Measurements from ENCODE around the gene GALNTL6. TPM values are rescaled to one million over a fixed set of nuclear protein-coding genes. Genes with fewer than 3 reads are reported as not detected.
A peak's percentile ranks its signal among the peaks of the same experiment; 100 is the strongest.

GALNTL6 gene
- total RNA-seq, 1 donor from 2014 or later: 0.13 TPM

DNA sequence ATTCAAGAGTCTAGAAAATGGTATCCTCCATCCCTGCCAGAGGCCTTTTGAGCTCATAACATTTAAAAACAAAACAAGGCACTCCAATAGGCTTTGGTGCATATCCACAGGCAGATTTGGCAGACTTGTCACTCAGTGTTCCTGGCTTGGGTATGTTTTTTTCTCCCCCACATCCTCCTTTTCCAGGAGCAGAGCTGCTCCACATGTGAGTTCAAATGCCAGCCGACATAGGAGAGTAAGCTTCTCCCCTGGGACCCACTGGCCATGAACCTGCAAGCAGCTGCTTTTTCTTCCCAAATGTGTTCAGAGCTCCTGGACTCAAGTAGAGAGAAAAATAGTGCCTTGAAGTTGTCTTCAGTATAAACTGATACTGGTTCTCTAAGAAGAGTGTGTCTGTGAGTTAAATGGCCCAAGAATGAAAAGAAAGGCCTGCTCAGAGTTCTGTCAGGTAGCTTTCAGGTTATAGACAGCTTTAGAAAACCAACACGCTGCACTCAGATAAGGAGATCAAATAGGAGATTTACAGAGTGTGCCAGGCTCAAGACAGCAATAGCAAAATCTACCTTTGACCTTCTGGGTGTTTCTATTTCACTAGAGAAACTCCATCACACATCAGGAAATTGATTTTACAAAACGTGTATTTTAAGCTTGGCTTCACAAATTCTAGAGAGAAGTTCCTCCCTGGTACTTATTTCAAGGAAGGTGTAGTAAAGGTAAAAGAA lies 1192.9 kb downstream of the GALNTL6 start:
- Histone ChIP-seq H3K36me3 (ENCODE audit: control insufficient read depth, insufficient read depth, low read length) (no peaks in the 10 kb centered on the region), H3K4me3 (ENCODE audit: low read depth, low read length) (no peak overlapping the region), H3K27me3 (ENCODE audit: control insufficient read depth, insufficient read depth, low read length) (no peaks in the 10 kb centered on the region)
- TF ChIP-seq, protein P1, sequence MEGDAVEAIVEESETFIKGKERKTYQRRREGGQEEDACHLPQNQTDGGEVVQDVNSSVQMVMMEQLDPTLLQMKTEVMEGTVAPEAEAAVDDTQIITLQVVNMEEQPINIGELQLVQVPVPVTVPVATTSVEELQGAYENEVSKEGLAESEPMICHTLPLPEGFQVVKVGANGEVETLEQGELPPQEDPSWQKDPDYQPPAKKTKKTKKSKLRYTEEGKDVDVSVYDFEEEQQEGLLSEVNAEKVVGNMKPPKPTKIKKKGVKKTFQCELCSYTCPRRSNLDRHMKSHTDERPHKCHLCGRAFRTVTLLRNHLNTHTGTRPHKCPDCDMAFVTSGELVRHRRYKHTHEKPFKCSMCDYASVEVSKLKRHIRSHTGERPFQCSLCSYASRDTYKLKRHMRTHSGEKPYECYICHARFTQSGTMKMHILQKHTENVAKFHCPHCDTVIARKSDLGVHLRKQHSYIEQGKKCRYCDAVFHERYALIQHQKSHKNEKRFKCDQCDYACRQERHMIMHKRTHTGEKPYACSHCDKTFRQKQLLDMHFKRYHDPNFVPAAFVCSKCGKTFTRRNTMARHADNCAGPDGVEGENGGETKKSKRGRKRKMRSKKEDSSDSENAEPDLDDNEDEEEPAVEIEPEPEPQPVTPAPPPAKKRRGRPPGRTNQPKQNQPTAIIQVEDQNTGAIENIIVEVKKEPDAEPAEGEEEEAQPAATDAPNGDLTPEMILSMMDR (IDR thresholded peaks at IDR 0.05; ENCODE audit: insufficient read depth, low read length, poor library complexity, severe bottlenecking): no peak
- no peak for DNase-seq (ENCODE audit: low read depth)

DNA sequence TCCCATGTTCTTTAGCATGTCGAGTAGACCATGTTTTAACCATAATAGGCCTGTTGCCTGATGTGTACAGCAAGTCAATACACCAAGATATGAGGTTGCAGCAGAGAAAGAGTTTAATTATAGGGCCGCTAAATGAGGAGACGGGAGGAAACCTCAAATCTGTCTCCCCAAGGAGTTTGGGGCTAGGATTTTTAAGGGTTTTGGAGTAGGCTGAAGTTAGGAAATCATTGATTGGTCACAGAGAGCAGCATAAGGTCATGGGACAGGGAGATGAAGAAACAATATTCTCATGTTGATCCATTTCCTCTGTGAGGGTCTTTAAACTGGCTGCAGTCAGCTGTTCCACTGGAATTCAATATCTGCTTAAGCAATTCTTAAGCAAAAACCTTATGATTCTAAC lies 1195.2 kb downstream of the GALNTL6 start:
- Histone ChIP-seq H3K27me3 (ENCODE audit: control insufficient read depth, insufficient read depth, low read length) (no peaks in the 10 kb centered on the region), H3K36me3 (ENCODE audit: control insufficient read depth, insufficient read depth, low read length) (no peaks in the 10 kb centered on the region), H3K4me3 (ENCODE audit: low read depth, low read length) (no peak overlapping the region)
- TF ChIP-seq, protein P1 (IDR thresholded peaks at IDR 0.05; ENCODE audit: insufficient read depth, low read length, poor library complexity, severe bottlenecking): no peak
- no peak for DNase-seq (ENCODE audit: low read depth)

DNA sequence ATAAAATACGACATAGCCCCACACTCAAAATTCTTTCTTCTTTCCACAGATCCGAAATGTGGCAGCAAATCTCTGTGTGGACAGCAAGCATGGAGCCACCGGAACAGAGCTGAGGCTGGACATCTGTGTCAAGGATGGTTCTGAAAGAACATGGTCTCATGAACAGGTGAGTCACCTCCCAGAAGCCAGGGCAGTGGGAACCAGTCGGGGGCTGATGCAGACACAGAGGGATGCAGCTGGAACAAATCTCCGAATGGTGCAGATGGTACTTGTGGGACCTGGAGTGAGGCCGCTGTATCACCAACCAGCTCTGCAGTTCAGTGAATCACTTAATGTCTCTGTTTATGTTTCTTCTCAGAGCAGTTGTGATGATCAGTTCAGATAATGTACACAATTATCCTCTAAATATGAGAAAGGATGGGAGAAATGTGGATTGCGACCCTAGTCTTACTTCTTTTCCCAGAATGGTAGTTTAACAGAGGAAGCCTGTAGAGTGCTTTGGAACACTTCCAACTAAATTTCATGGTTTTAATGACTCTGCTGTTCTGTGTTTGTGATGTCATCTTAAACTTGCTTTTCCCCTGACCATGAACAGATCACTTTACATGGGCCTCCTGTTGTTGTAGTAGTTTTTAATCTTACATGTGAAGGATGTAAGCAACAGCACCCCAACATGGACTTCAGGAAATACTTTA lies 1196.1 kb downstream of the GALNTL6 start:
- no peaks in the 10 kb centered on the region for H3K27me3 ChIP-seq (ENCODE audit: control insufficient read depth, insufficient read depth, low read length)
- no peaks in the 10 kb centered on the region for H3K36me3 ChIP-seq (ENCODE audit: control insufficient read depth, insufficient read depth, low read length)
- no peak overlapping the region for H3K4me3 ChIP-seq (ENCODE audit: low read depth, low read length)
- no peak for DNase-seq (ENCODE audit: low read depth)
- TF ChIP-seq, protein P1 (IDR thresholded peaks at IDR 0.05; ENCODE audit: insufficient read depth, low read length, poor library complexity, severe bottlenecking): no peak

DNA sequence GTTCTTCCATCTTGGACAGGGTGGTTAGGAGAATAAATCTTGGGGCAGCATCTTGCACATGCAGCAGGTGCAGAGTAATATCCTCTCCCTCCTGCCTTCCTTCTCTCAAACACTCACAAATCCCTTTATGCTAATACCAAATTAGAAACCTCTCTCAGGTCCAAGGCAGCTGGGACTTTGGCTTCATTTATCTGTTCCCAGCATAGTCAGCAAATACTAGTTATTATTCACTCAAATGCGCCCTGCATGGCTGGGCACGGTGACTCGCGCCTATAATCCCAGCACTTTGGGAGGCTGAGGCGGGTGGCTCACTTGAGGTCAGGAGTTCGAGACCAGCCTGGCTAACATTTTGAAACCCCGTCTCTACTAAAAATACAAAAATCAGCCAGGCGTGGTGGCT lies 1199.4 kb downstream of the GALNTL6 start:
- no peaks in the 10 kb centered on the region for H3K27me3 ChIP-seq (ENCODE audit: control insufficient read depth, insufficient read depth, low read length)
- H3K4me3 ChIP-seq (ENCODE audit: low read depth, low read length): no peak overlapping the region
- no peak for DNase-seq (ENCODE audit: low read depth)
- TF ChIP-seq, protein P1 (IDR thresholded peaks at IDR 0.05; ENCODE audit: insufficient read depth, low read length, poor library complexity, severe bottlenecking): no peak
- H3K36me3 ChIP-seq (ENCODE audit: control insufficient read depth, insufficient read depth, low read length): no peaks in the 10 kb centered on the region

DNA sequence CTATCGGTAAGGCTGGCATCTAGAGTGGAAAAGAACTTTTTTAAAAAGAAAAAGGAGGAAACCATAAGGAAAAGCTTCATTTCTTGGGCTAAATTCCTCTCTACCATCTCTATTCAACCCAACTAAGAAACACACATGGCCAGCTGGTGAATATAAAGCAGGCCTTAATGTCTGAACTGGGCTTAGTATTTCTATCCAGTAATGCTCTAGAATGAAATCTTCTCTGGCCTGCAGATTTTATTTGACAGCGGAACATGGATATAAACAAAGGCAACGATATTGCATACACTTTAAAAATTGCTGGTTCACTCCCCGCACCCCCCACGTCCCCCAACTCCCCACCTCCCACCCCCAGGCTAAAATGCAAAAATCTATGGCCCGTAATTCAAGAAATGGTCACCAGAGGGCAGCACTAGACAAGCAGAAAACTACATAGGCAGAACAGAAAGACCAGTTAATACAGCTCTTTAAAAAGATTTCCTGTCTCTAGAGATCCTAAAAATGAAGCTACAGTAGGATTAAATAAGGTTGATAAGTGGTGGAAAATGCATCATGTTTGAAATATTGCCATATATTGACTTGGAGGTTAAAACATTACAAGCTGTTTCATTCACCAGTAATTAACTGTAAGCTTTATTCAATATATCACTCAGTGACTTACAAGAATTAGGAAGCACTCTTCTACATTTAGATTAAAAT lies 1200.2 kb downstream of the GALNTL6 start:
- Histone ChIP-seq H3K27me3 (ENCODE audit: control insufficient read depth, insufficient read depth, low read length) (no peaks in the 10 kb centered on the region), H3K4me3 (ENCODE audit: low read depth, low read length) (no peak overlapping the region), H3K36me3 (ENCODE audit: control insufficient read depth, insufficient read depth, low read length) (no peaks in the 10 kb centered on the region)
- DNase-seq (ENCODE audit: low read depth): no peak
- TF ChIP-seq, protein P1 (IDR thresholded peaks at IDR 0.05; ENCODE audit: insufficient read depth, low read length, poor library complexity, severe bottlenecking): peak; percentile 62

Measured in kidney epithelial cell (primary cell).